HG03460 (cell line): ENCODE data around the gene TEX2.
"Not testable (repeated sequence)": the region's sequence is repeated elsewhere in the genome, so short reads cannot be mapped to it uniquely, and the experiment has no call there.

ENCODE experiments used
- ATAC-seq: cut with Tn5 transposase; IDR thresholded peaks from one replicate; pipeline ENCODE4 v1.9.1; 2021; ENCODE audit not compliant: unreplicated experiment

TEX2 gene

DNA sequence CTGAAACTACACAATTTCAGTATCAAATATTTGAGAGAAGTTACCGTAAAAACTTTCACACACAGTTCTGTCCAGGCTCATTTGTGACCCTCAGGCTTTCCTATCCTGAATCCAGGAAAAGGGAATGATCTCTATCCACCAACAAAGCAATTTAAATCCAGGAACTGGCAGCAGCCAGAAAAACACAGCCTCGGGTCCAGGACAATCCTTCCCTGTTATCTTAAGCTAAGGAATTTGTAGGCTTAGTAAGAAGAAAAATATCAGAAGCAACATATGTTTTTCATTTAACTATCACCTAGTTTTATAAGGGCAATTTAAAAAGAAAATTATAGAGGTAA, 47.1 kb downstream of the TEX2 start:
- ATAC-seq = no peak

DNA sequence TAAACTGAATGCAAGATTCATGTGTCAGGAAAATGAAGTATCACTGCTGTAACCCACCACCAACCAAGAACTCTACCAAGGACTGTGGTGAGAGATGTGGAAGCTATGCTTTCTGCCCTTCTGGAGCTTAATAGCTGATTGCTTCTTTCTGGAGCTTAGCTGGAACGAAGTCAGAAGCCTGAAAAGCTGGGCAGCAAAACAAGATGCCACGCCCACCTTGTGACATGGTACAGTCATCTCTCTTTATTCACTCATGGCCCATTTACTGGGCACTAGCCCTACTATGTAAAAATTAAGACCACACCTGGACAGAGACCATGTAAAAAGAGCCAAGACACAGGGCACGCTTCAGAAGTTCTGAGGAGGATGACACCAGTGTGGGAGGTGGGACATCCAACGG, 48.1 kb downstream of the TEX2 start:
- ATAC-seq = no peak

- no peak for ATAC-seq
These were observed 48.9 kb downstream of the TEX2 start for GRCh38 chr17:64213995-64214811.

- no peak for ATAC-seq
These were observed 50.9 kb downstream of the TEX2 start for GRCh38 chr17:64212122-64212521.

DNA sequence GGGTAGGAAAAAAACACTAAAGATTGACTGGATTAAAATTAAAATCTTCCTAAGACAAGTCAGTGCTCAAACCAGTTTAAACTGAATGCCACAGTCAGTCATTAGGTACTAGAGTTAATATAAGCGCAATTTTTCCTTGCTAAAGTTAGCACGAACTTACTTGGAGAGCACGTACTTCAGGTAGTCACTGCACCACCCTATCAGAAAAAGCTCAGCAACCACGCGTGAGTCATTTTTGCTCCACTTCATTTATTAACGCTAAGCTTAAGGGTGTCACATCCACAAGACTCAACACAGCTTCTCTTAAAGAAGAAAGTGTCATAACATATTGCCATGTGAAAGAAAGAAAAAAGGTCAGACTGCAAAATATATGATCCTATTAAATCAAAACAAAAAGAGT, 53.1 kb downstream of the TEX2 start:
- ATAC-seq = no peak

- ATAC-seq = no peak
These were observed 53.6 kb downstream of the TEX2 start for GRCh38 chr17:64209356-64209941.

DNA sequence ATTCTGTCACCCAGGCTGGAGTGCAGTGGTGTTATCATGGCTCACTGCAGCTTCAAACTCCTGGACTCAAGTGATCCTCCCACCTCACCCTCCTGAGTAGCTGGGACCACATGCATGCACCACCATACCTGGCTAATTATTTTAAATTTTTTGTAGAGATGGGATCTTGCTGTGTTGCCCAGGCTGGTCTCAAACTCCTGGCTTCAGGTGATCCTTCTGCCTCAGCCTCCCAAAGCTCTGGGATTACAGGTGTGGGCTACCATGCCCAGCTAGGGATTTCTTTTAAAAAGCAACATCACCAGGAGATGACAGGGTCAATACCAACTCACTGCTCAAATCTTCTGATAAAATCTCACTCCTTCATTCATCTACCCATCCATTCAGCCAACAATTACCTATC, 54.4 kb downstream of the TEX2 start:
- ATAC-seq = not testable (repeated sequence)

- no peak for ATAC-seq
These were observed 57.3 kb downstream of the TEX2 start for GRCh38 chr17:64205804-64206203.

GRCh38 chr17:64203630-64204029, 59.4 kb downstream of the TEX2 start:
- ATAC-seq = no peak

GRCh38 chr17:64202683-64203344, 60.2 kb downstream of the TEX2 start:
- ATAC-seq = no peak

GRCh38 chr17:64200080-64201032, 62.7 kb downstream of the TEX2 start:
- no peak for ATAC-seq

DNA sequence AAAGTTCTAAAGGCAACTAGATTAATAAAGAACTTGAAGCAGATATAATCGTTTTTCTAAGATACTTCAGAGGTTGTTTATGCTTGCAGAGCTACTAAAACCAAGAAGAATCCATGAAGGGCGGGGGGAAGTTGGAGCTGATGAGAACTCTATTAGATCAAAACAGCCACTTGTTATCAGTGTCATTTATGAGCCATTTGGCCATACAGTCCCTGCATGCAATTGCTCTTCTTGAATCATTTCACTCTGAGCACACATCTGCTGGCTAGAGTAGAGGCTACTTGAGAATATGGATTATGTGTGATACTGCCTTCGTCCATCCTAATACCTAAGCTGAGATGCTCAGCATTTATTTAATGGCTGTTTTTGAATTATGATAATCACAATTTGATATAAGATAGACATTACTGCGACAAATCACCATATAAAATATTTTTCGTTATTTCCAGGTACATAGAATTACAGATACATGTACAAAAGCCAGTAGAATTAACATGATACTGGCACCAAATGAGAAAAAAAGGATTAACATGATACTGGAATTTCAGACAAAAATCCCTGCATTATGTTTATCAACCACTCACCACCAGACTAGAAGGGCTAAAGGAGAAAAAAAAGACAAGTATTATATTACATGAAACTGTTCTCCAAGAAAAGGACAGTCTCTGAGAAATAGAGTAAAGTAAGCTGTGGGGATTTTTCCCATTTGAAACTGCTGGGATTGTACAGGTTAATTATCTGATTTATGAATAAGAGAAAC, 64.5 kb downstream of the TEX2 start:
- no peak for ATAC-seq

GRCh38 chr17:64196601-64197000, 66.5 kb downstream of the TEX2 start:
- ATAC-seq = no peak

GRCh38 chr17:64193561-64193960, 69.5 kb downstream of the TEX2 start:
- ATAC-seq = no peak

GRCh38 chr17:64192589-64192988, 70.5 kb downstream of the TEX2 start:
- no peak for ATAC-seq

DNA sequence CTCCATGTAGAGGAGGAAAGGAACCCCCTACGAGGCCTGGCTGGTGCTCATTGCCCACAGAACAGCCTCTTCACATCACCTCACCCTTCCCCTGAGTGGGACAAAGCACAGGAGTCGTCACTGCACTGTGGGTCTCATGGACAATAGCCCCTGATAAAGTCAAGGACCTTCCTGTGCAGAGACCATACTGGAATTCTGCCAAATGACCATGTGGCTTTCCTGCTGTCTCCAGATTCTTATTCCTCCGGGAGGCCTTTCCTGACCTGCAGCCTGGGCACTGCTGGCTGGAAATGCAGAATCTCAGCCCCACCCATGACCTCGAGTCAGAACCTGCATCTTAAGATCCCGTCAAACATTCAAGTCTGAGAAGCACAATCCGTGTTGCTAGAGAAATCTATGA, 72.6 kb downstream of the TEX2 start:
- ATAC-seq = no peak

- ATAC-seq = no peak
These were observed 75.0 kb downstream of the TEX2 start for GRCh38 chr17:64188088-64188487.

DNA sequence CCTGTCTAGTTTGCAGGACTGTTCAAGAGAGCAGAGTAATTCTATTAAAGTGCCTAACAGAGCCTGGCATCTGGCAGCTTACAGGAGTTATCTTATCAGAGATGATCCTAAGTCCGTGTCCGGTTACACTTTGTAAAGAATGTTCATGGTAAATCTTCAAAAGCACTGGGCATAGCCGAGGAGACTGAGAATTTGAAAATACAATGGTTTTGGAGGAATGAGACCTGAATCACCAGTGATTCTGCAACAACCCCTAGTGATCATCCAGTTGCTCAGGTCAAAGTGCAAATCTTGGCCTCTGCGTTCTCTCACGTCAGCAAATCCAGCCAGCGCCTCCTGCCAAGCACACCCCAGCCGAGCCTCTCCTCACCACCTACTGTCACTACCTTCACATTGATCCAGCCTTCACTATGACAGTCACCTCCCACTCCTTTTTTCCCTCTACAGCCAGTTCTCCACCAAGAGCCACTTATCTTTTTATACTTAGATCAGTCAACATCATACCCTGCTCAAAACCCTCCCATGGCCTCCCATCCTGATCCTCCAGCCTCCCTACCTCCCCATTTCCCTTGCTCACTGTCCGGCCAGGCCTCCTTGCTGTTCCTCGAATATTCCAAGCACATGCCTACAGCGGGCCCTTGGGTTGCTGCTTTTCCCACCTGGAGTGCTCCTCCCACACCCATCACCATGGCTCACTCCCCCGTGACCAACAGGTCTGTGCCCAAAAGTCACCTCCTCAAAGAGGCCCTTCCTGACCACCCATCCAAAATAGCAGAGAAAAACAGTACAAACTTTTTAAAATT, 75.8 kb downstream of the TEX2 start:
- no peak for ATAC-seq

GRCh38 chr17:64186171-64187092, 76.6 kb downstream of the TEX2 start:
- ATAC-seq = no peak
